PC-9 (cell line): Measurements from ENCODE around the gene RNF7. TPM values are rescaled to one million over a fixed set of nuclear protein-coding genes. Genes with fewer than 3 reads are reported as not detected.
"Not testable (repeated sequence)": the region's sequence is repeated elsewhere in the genome, so short reads cannot be mapped to it uniquely, and the experiment has no call there.

ENCODE experiments used
- BruUV-seq: library from RNA; stranded (reverse); fragments of 400-500 nt; replicated peaks from 2 replicates; lab custom pipeline; 2021; lab: Mats Ljungman, UMichigan
- CTCF ChIA-PET: fragments of 300-600 bp; sonication (Branson Sonifier 250); formaldehyde crosslinking; loops from one replicate; lab custom pipeline; 2022; ENCODE audit warnings: antibody characterized with exemption; lab: Charles Lee
- POLR2A ChIA-PET: fragments of 300-600 bp; sonication (Branson Sonifier 250); formaldehyde crosslinking; loops from one replicate; lab custom pipeline; 2022; ENCODE audit warnings: antibody characterized with exemption; ENCODE audit not compliant: unreplicated experiment; lab: Charles Lee
- DNase-seq, 2 experiments: peaks; one replicate each; pipeline versions ENCODE4 v3.0.0 to v3.0.0-alpha.2; 2015 to 2022; ENCODE audit warnings: mixed read lengths in 1 of 2
- H2AFZ ChIP-seq: fragments of 200-600 bp; sonication (generic); 2 replicates; pipeline ENCODE4 v1.8.1; 2017; ENCODE audit warnings: antibody characterized with exemption
- H3F3A ChIP-seq: fragments of 200-600 bp; sonication (generic); 2 replicates; pipeline ENCODE4 v1.8.1; 2017; ENCODE audit warnings: antibody characterized with exemption, mild to moderate bottlenecking, low read depth; ENCODE audit not compliant: insufficient read depth
- H3K27ac ChIP-seq: fragments of 200-600 bp; sonication (generic); 2 replicates; pipeline ENCODE4 v1.6.1; 2016; ENCODE audit warnings: mixed run types
- H3K27me3 ChIP-seq: fragments of 200-600 bp; sonication (generic); 2 replicates; pipeline ENCODE4 v1.6.1; 2016; ENCODE audit warnings: low read depth, mixed run types; ENCODE audit not compliant: insufficient read depth
- H3K36me3 ChIP-seq: fragments of 200-600 bp; sonication (generic); 2 replicates; pipeline ENCODE4 v1.6.1; 2016; ENCODE audit warnings: low read depth, mixed run types
- H3K4me1 ChIP-seq: fragments of 200-600 bp; sonication (generic); replicated peaks from 2 replicates; pipeline ENCODE4 v1.6.1; 2016; ENCODE audit warnings: mixed run types; ENCODE audit not compliant: insufficient read depth
- H3K4me2 ChIP-seq: fragments of 200-600 bp; sonication (generic); 2 replicates; pipeline ENCODE4 v1.6.1; 2017; ENCODE audit warnings: mixed run types
- H3K4me3 ChIP-seq: fragments of 200-600 bp; sonication (generic); 2 replicates; pipeline ENCODE4 v1.6.1; 2016; ENCODE audit warnings: mixed run types
- H3K79me2 ChIP-seq: fragments of 200-600 bp; sonication (generic); 2 replicates; pipeline ENCODE4 v1.6.1; 2017; ENCODE audit warnings: low read depth, mixed run types
- H3K9me2 ChIP-seq: fragments of 200-600 bp; sonication (generic); 2 replicates; pipeline ENCODE4 v1.8.1; 2017; ENCODE audit warnings: mild to moderate bottlenecking; ENCODE audit not compliant: insufficient read depth
- H3K9me3 ChIP-seq: fragments of 200-600 bp; sonication (generic); 2 replicates; pipeline ENCODE4 v1.8.1; 2016; ENCODE audit warnings: low read depth; ENCODE audit not compliant: insufficient read depth
- H4K20me1 ChIP-seq: fragments of 200-600 bp; sonication (generic); 2 replicates; pipeline ENCODE4 v1.8.1; 2017; ENCODE audit not compliant: insufficient read depth
- EZH2 ChIP-seq: fragments of 200-600 bp; sonication (generic); IDR thresholded peaks from 2 replicates; pipeline ENCODE4 v1.8.0; 2017; ENCODE audit warnings: antibody characterized with exemption, low read depth
- intact Hi-C: fragments of 100-400 bp; cut with micrococcal nuclease; formaldehyde crosslinking; loops from one replicate; pipeline ENCODE4 v1.10.0; 2022; ENCODE audit not compliant: unreplicated experiment
- total RNA-seq: library from RNA; stranded (reverse); gene quantifications from 2 replicates; pipeline ENCODE4 v1.2.3, GENCODE V29; 2021
- TF ChIP-seq, protein P1 (sequence below): fragments of 200-600 bp; sonication (generic); conservative IDR thresholded peaks from 2 replicates; pipeline ENCODE4 v1.6.1; 2017; ENCODE audit warnings: mixed run types, antibody characterized with exemption, mild to moderate bottlenecking, moderate library complexity

The RNF7 gene
- total RNA-seq, 1 experiment from 2014 or later = 82.2 TPM

DNA sequence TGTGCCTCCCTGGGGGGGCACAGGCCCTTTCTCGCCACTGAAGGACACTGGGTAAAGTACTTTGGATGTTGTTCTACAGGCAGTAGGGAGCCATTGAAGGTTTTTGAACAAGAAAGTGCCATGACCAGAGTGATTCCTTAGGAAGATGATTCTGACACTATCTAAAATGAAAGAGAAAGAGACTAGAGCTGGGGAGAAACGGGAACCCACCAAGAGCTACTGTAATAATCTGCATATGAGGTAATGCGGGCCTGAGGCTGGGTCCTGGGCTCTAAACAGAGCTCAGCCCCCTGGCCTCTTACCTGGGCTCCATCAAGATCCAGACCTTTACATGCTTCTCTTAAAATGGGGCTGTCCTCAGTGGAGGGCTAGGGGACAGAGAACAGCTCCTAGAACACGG, 50.1 kb downstream of the RNF7 start:
- intact Hi-C loops = no loop called here
- DNase-seq = no peak
- Histone ChIP-seq H3K9me2 (no peaks in the 10 kb centered on the region), H2AFZ (no peak overlapping the region), H3K4me2 (no peak overlapping the region), H3K79me2 (no peaks in the 10 kb centered on the region), H3K36me3 (no peaks in the 10 kb centered on the region), H3K9me3 (no peaks in the 10 kb centered on the region), H4K20me1 (no peaks in the 10 kb centered on the region), H3K27me3 (no peaks in the 10 kb centered on the region), H3K4me1 (no peaks in the 10 kb centered on the region), H3K27ac (no peak overlapping the region), H3K4me3 (no peak overlapping the region), H3F3A (no peaks in the 10 kb centered on the region)
- CTCF ChIA-PET = no interaction called here
- BruUV-seq = no TSS peak
- POLR2A ChIA-PET = no interaction called here
- TF ChIP-seq EZH2 = no peak
- TF ChIP-seq, protein P1, sequence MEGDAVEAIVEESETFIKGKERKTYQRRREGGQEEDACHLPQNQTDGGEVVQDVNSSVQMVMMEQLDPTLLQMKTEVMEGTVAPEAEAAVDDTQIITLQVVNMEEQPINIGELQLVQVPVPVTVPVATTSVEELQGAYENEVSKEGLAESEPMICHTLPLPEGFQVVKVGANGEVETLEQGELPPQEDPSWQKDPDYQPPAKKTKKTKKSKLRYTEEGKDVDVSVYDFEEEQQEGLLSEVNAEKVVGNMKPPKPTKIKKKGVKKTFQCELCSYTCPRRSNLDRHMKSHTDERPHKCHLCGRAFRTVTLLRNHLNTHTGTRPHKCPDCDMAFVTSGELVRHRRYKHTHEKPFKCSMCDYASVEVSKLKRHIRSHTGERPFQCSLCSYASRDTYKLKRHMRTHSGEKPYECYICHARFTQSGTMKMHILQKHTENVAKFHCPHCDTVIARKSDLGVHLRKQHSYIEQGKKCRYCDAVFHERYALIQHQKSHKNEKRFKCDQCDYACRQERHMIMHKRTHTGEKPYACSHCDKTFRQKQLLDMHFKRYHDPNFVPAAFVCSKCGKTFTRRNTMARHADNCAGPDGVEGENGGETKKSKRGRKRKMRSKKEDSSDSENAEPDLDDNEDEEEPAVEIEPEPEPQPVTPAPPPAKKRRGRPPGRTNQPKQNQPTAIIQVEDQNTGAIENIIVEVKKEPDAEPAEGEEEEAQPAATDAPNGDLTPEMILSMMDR = no peak

DNA sequence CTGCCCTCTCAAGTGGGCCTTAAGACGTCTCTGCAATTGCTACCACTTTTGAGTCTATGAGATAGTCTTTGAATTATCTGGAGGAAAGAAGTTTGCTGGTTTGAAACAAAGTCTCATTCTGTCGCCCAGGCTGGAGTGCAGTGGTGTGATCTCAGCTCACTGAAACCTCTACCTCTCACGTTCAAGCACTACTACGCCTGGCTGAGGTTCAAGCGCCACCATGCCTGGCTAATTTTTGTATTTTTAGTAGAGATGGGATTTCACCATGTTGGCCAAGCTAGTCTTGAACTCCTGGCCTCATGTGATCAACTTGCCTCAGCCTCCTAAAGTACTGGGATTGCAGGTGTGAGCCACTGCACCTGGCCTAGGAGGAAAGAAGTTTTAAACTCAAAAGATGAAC, 50.7 kb downstream of the RNF7 start:
- H3K27ac ChIP-seq, BruUV-seq, DNase-seq, H3K4me3 ChIP-seq, H3K36me3 ChIP-seq, H3K4me1 ChIP-seq, POLR2A ChIA-PET, H3K9me2 ChIP-seq, H4K20me1 ChIP-seq, H3K4me2 ChIP-seq, H3F3A ChIP-seq, CTCF ChIA-PET, H2AFZ ChIP-seq, H3K27me3 ChIP-seq, H3K79me2 ChIP-seq, H3K9me3 ChIP-seq, intact Hi-C loops: not testable (repeated sequence)

DNA sequence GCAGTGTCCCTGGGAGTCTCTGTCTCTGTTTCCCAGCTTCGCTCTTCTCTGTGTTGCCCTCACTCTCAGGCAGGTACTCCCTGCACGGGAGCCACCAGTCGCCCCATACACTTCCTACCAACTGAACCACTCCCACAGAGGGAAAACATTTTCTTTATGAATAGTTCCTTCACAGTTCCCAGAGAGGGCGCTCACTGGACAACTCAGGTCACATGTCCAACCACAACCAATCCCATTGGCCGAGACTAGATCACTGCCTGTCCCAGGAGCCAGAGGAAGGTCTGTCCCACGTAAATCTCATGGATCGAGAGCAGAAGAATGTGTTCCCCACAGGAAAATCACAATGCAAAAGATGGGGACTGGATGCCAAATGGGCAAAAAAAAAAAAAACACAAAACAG, 51.2 kb downstream of the RNF7 start:
- H3K4me3 ChIP-seq = no peak overlapping the region
- no peak for DNase-seq
- ChIA-PET POLR2A (no interaction called here), CTCF (interaction anchor here (0.7 kb wide), 1 partner anchor 640 kb away, joined by 4 read pairs; no protein-coding TSS in a partner anchor)
- H3K9me3 ChIP-seq = no peaks in the 10 kb centered on the region
- H2AFZ ChIP-seq = no peak overlapping the region
- TF ChIP-seq EZH2 = no peak
- TF ChIP-seq, protein P1 = no peak; the same call in 1 of the 2 replicates
- H4K20me1 ChIP-seq = no peaks in the 10 kb centered on the region
- intact Hi-C loops = no loop called here
- no peak overlapping the region for H3K27ac ChIP-seq
- BruUV-seq = no TSS peak
- H3K36me3 ChIP-seq = no peaks in the 10 kb centered on the region
- no peaks in the 10 kb centered on the region for H3K79me2 ChIP-seq
- no peaks in the 10 kb centered on the region for H3K9me2 ChIP-seq
- no peaks in the 10 kb centered on the region for H3F3A ChIP-seq
- no peaks in the 10 kb centered on the region for H3K27me3 ChIP-seq
- no peak overlapping the region for H3K4me2 ChIP-seq
- no peaks in the 10 kb centered on the region for H3K4me1 ChIP-seq

DNA sequence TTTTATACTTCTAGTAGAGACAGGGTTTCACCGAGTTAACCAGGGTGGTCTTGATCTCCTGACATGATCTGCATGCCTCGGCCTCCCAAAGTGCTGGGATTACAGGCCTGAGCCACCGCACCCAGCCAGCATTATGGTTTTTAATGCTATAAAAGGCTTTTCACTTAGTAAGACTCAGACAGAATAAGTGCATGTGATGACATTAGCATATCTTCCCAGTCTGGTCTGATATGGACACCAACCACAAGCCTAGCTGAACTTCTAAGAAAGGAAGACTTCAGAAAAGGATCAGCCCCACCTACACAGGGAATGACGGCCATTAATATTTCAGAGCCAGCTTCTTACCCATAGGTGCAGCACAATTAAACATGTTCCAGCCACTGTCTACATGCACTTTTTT, 52.1 kb downstream of the RNF7 start:
- no peaks in the 10 kb centered on the region for H3K36me3 ChIP-seq
- H3K9me3 ChIP-seq = no peaks in the 10 kb centered on the region
- ChIA-PET CTCF (interaction anchor here (0.7 kb wide), 1 partner anchor 640 kb away, joined by 4 read pairs; no protein-coding TSS in a partner anchor), POLR2A (no interaction called here)
- no peak overlapping the region for H2AFZ ChIP-seq
- H3K4me3 ChIP-seq = no peak overlapping the region
- no peaks in the 10 kb centered on the region for H3F3A ChIP-seq
- no peaks in the 10 kb centered on the region for H3K27me3 ChIP-seq
- no TSS peak for BruUV-seq
- no peaks in the 10 kb centered on the region for H3K79me2 ChIP-seq
- no peak for DNase-seq
- intact Hi-C loops = no loop called here
- H3K27ac ChIP-seq = no peak overlapping the region
- H3K4me2 ChIP-seq = no peak overlapping the region
- H3K4me1 ChIP-seq = no peaks in the 10 kb centered on the region
- H4K20me1 ChIP-seq = no peaks in the 10 kb centered on the region
- TF ChIP-seq EZH2 = no peak
- TF ChIP-seq, protein P1 = no peak
- no peaks in the 10 kb centered on the region for H3K9me2 ChIP-seq
